ENCODE data around the gene MS4A5.

GRCh38 chr11:60482361-60482760 lies 53.0 kb downstream of the MS4A5 start:
- TF ChIP-seq POLR2A (IDR thresholded peaks at IDR 0.05) (no peak), CTCF (IDR thresholded peaks at IDR 0.05) (no peak)

Data from transverse colon (tissue), 3 donors.